GM18499 (cell line): ENCODE data around the gene E2F3.

ENCODE experiments used
- ATAC-seq: cut with Tn5 transposase; IDR thresholded peaks from one replicate; pipeline ENCODE4 v1.9.1; 2021; ENCODE audit warnings: moderate number of reproducible peaks; ENCODE audit not compliant: insufficient read depth, unreplicated experiment

Gene E2F3

GRCh38 chr6:20400456-20401204, 1.0 kb upstream of the E2F3 start:
- no peak for ATAC-seq

GRCh38 chr6:20402092-20402341, 338 bp downstream of the E2F3 start:
- ATAC-seq: no peak

- ATAC-seq: no peak
Measured at GRCh38 chr6:20402342-20403069, 827 bp downstream of the E2F3 start.

- peak; percentile 17 for ATAC-seq
Measured at GRCh38 chr6:20403070-20403765, 1.5 kb downstream of the E2F3 start.

GRCh38 chr6:20403766-20404640, 2.3 kb downstream of the E2F3 start:
- no peak for ATAC-seq

- peak; percentile 32 for ATAC-seq
Measured at GRCh38 chr6:20404641-20405032, 3.0 kb downstream of the E2F3 start.

GRCh38 chr6:20408851-20409250, 7.2 kb downstream of the E2F3 start:
- ATAC-seq: no peak

GRCh38 chr6:20409427-20409971, 7.8 kb downstream of the E2F3 start:
- ATAC-seq: peak; percentile 86

- no peak for ATAC-seq
Measured at GRCh38 chr6:20411544-20411943, 9.9 kb downstream of the E2F3 start.

GRCh38 chr6:20411953-20412681, 10.4 kb downstream of the E2F3 start:
- no peak for ATAC-seq

GRCh38 chr6:20412682-20413073, 11.0 kb downstream of the E2F3 start:
- no peak for ATAC-seq

GRCh38 chr6:20413826-20414225, 12.1 kb downstream of the E2F3 start:
- ATAC-seq: no peak

GRCh38 chr6:20414711-20415110, 13.0 kb downstream of the E2F3 start:
- no peak for ATAC-seq

- ATAC-seq: no peak
Measured at GRCh38 chr6:20415304-20415703, 13.6 kb downstream of the E2F3 start.

- no peak for ATAC-seq
Measured at GRCh38 chr6:20415712-20416454, 14.2 kb downstream of the E2F3 start.

GRCh38 chr6:20416567-20417345, 15.1 kb downstream of the E2F3 start:
- ATAC-seq: no peak

- no peak for ATAC-seq
Measured at GRCh38 chr6:20417819-20418218, 16.1 kb downstream of the E2F3 start.
